NT2/D1 (cell line): ENCODE measurements around the gene PANK4.
A peak's percentile ranks its signal among the peaks of the same experiment; 100 is the strongest.

Experiments
- DNase-seq: peaks from one replicate; pipeline ENCODE4 v3.0.0-alpha.2; 2011; ENCODE audit warnings: low read depth, low spot score
- H3K27me3 ChIP-seq: 2 replicates; pipeline ENCODE4 v1.6.0; 2011; ENCODE audit warnings: mild to moderate bottlenecking; ENCODE audit not compliant: insufficient read length, insufficient read depth
- H3K36me3 ChIP-seq: 2 replicates; pipeline ENCODE4 v1.6.1; 2011; ENCODE audit warnings: mild to moderate bottlenecking, low read length, mixed read lengths; ENCODE audit not compliant: insufficient read depth, insufficient read length
- H3K4me1 ChIP-seq: 2 replicates; pipeline ENCODE4 v1.5.1; 2011; ENCODE audit not compliant: insufficient read depth, insufficient read length
- H3K4me3 ChIP-seq: 2 replicates; pipeline ENCODE4 v1.5.1; 2011; ENCODE audit warnings: low read depth; ENCODE audit not compliant: insufficient read length
- H3K9ac ChIP-seq: 2 replicates; pipeline ENCODE4 v1.6.0; 2011; ENCODE audit warnings: low read depth; ENCODE audit not compliant: insufficient read length
- H3K9me3 ChIP-seq: 2 replicates; pipeline ENCODE4 v1.5.1; 2011; ENCODE audit warnings: mild to moderate bottlenecking, low read length; ENCODE audit not compliant: insufficient read depth
- SUZ12 ChIP-seq: IDR thresholded peaks from 2 replicates; pipeline ENCODE4 v1.6.1; 2011; ENCODE audit not compliant: insufficient read length, insufficient read depth; ENCODE audit errors: extremely low read depth
- YY1 ChIP-seq: IDR thresholded peaks from 2 replicates; pipeline ENCODE4 v1.6.1; 2011; ENCODE audit not compliant: insufficient read length, insufficient read depth
- ZNF274 ChIP-seq: IDR thresholded peaks from 2 replicates; pipeline ENCODE4 v1.6.1; 2011; ENCODE audit warnings: mild to moderate bottlenecking, low read depth, low read length

The PANK4 gene

DNA sequence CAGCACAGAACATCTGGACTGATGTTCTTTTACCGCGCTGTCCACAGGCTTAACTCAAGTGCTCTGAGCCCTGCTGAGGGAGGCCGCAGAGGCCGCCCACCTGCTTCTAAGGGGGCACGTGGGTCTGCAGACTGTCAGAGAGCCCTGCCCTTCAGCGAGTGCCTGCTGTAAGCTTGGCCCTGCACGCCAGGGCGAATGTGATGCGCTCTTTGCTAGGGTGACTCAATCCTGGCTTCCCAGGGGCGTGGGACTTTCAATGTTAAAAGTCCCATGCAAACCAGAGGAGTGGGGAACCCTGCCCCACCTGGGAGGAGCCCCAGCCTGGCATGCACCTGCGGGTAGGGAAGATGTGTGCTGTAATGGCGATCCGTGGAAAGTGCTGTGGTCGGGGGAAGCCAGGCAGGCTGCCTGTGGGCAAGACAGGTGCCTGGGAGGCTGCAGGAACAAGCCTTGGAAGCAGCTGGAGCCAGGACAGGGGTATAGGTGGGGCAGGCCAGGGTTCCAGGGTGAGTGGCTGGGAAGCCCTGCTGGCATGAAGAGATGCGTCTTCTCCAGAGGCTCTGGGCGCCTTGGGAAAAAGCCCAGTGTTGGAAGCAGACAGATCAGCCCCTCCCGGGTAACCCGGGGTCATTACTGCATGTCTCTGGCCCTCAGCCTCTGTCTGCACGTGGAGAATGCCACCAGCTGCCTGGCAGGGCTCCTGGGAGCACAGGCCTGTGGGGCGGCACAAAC, 594 bp upstream of the PANK4 start:
- peaks cover 13% of the 10 kb centered on the region for H3K36me3 ChIP-seq
- H3K4me1 ChIP-seq = peaks cover 17% of the 10 kb centered on the region
- no peak overlapping the region for H3K9ac ChIP-seq
- no peak for DNase-seq
- no peaks in the 10 kb centered on the region for H3K9me3 ChIP-seq
- peaks cover 49% of the 10 kb centered on the region for H3K27me3 ChIP-seq
- TF ChIP-seq YY1 = no peak
- peak overlapping the region; percentile 19 for H3K4me3 ChIP-seq

DNA sequence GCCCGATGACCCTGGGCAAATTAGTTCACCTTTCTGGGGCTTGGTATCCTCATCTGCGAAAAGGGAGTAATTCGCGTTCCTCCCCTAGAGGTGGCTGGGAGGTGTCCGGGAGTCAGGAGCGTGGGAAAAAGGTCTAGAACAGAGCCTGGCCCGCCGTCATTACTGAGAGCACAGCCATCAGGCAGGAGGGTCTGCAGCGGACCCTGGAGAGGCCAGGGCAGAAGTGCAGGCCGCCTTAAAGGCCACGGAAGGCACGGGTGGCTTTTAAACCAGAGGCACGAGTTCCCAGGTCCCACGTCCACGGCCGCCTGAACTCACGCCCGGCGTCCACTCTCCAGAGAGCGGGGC, 850 bp downstream of the PANK4 start:
- peaks cover 20% of the 10 kb centered on the region for H3K4me1 ChIP-seq

DNA sequence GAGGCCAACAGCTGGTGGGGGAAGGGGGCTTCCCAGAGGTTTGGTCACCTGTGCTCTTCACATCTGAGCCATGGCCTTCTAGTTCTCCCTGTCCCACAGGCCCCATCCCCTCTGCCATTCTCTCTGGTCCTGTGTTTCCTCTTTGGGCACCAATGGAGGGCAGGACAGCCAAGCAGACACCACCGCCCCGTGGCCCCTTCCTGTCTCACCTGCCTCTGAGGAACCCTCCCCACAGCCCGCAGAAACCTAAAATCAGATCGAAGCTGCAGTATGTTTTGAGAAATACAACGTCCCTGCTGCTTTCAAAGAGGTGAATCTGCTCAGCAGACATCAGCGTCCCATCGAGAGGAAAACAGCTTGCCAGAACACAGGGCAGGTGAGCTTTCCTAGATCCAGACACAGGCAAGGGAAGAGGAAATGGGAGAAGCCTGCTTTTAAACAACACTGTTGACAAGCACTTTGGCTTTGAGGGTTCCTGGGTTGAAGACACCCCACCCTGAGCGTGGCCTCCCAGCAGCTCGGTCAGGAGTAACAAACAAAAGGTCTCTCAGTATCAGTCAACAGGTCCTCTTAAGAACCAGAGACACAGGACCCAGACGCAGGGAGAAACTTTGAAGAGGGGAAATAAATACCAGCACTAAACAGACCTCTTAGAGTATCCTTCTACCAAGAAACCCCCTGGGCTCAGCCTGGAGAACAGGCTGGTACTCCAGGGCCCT, 2.3 kb downstream of the PANK4 start:
- Histone ChIP-seq H3K9ac (peak overlapping the region; percentile 21), H3K36me3 (peaks cover 36% of the 10 kb centered on the region), H3K27me3 (peaks cover 25% of the 10 kb centered on the region), H3K9me3 (no peaks in the 10 kb centered on the region), H3K4me1 (peaks cover 20% of the 10 kb centered on the region), H3K4me3 (no peak overlapping the region)
- TF ChIP-seq SUZ12 (no peak), ZNF274 (no peak), YY1 (no peak)
- DNase-seq = no peak

More for the DNA sequence above, 850 bp downstream of the PANK4 start:
- no peak for DNase-seq
- Histone ChIP-seq H3K9me3 (no peaks in the 10 kb centered on the region), H3K4me3 (peak overlapping the region; percentile 88), H3K36me3 (peaks cover 25% of the 10 kb centered on the region), H3K27me3 (peaks cover 35% of the 10 kb centered on the region), H3K9ac (peak overlapping the region; percentile 95)
- TF ChIP-seq SUZ12 = no peak
- no peak for TF ChIP-seq ZNF274
- no peak for TF ChIP-seq YY1

DNA sequence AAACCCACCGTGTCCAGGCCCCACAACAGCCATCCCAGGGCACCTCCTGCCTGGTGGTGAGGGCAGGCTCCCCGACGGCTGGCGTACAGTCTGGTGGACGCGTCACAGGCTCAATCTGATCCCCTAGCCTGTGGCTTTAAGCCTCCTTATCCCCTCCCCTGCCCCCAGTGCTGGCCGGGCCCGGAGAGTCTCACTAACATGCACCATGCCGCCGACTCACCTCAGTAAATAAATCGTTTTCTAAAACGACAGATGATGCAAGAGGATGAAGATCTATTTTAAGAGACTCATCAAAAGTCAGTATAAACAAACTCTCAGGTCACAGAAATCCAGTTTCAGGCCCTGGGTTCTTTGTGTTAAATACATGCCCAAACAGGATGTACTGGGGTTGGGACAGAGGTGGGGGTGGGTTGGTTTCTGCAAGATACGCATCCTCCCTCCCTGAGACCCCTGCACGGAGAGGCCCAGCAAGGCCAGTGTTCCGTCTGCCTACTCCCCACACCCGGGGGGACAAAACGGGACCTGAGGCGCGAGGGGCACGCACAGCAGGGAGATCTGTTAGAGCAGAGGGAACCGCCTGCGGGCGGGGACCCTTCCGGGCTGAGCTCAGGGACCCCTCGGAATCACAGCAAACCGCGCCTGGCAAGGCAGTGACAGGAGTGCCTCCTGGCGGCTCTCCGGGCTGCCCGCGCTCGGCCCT, 3.1 kb downstream of the PANK4 start:
- TF ChIP-seq YY1 = no peak
- no peak for TF ChIP-seq SUZ12
- no peak for TF ChIP-seq ZNF274
- no peak overlapping the region for H3K4me3 ChIP-seq
- peaks cover 17% of the 10 kb centered on the region for H3K27me3 ChIP-seq
- no peak for DNase-seq
- H3K4me1 ChIP-seq = peaks cover 20% of the 10 kb centered on the region
- peak overlapping the region; percentile 21 for H3K9ac ChIP-seq
- peaks cover 44% of the 10 kb centered on the region for H3K36me3 ChIP-seq
- no peaks in the 10 kb centered on the region for H3K9me3 ChIP-seq

DNA sequence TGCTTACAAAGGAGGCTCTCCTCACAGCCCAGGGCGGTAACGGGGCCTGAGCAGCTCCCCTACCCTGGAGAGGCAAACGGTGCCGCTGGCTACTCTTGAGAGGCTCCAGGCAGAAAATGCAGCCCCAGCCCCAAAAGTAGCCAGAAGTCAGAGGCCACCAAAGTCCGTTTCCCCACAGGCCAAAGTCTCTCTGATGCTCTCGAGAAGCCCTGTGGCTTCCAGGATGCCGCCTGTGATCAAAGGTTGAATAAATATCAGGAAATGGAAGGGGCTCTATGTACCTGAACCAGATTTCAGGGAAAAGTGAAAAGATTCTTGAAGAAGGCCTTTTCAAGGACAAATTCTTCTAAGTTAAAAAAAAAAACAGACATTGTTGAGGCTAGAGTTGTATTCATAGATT, 4.2 kb downstream of the PANK4 start:
- H3K9me3 ChIP-seq = no peaks in the 10 kb centered on the region
- no peak for DNase-seq
- H3K9ac ChIP-seq = no peak overlapping the region
- H3K36me3 ChIP-seq = peaks cover 55% of the 10 kb centered on the region
- H3K4me1 ChIP-seq = peaks cover 15% of the 10 kb centered on the region
- TF ChIP-seq ZNF274 (no peak), YY1 (no peak), SUZ12 (no peak)
- peaks cover 6% of the 10 kb centered on the region for H3K27me3 ChIP-seq
- H3K4me3 ChIP-seq = no peak overlapping the region

DNA sequence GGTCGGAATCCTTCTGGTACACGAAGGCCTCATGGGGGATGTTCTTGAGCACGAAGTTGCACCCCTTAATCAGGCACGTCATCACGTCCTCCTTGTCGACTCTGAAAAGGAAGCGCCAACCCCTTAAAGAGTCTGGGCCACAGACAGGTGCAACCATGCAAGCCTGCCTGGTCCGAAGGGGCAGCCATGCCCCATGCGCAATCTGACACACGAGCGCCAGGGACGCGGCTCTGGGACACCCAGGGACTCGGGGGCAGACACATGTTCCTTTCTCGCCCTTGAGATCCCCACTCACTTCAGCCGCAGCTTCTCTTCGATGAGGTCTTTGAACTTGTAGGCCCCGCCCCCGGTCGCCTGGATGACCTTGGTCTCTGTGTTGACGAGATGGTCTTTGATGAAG, 5.6 kb downstream of the PANK4 start:
- DNase-seq = no peak
- Histone ChIP-seq H3K27me3 (no peaks in the 10 kb centered on the region), H3K4me1 (peaks cover 11% of the 10 kb centered on the region), H3K4me3 (no peak overlapping the region), H3K9me3 (no peaks in the 10 kb centered on the region), H3K9ac (no peak overlapping the region), H3K36me3 (peaks cover 69% of the 10 kb centered on the region)
- TF ChIP-seq SUZ12 (no peak), ZNF274 (no peak), YY1 (no peak)

DNA sequence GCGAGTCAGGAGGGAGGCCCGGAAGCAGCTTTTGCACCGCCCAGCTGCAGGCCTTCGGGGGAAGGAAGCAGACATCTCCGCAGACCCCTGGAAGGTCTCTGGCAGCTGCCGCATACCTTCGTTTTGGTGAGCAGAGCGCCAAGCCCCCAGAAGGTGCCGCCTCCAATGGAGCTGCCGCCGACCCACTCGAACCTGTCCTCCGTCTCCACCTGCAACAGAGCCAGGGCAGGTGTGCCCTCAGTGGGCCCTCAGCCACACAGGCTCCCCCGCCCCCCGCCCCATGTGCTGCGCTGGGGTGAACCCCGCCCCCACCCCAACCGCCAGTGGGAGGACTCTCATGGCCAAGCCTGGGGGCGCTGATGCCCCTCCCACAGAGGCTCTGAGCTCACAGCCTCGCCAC, 6.2 kb downstream of the PANK4 start:
- Histone ChIP-seq H3K36me3 (peaks cover 73% of the 10 kb centered on the region), H3K9ac (no peak overlapping the region), H3K4me1 (peaks cover 9% of the 10 kb centered on the region), H3K27me3 (no peaks in the 10 kb centered on the region), H3K9me3 (no peaks in the 10 kb centered on the region), H3K4me3 (no peak overlapping the region)
- no peak for DNase-seq
- TF ChIP-seq ZNF274 = no peak
- no peak for TF ChIP-seq YY1
- no peak for TF ChIP-seq SUZ12
